Left ventricle myocardium superior (tissue), 1 donor: ENCODE data around the gene PADI3. TPM values are rescaled to one million over a fixed set of nuclear protein-coding genes. Genes with fewer than 3 reads are reported as not detected.

Experiments
- ATAC-seq: fragments of 200-7000 bp; cut with Tn5 transposase; one replicate; pipeline ENCODE4 v1.9.1; 2020; ENCODE audit warnings: mild to moderate bottlenecking, moderate library complexity
- DNase-seq: peaks from one replicate; pipeline ENCODE4 v3.0.0-alpha.2; 2020
- intact Hi-C: fragments of 100-400 bp; cut with micrococcal nuclease; formaldehyde crosslinking; loops from one replicate; pipeline ENCODE4 v1.11.0; 2022
- total RNA-seq: library from RNA; stranded (reverse); fragmentation: NEBNext Ultra II Directional; extraction: Animal tissue kit (Norgen Biotek cat#: 25700); gene quantifications from one replicate; pipeline ENCODE4 v1.2.1, GENCODE V29; 2021
- donor health status: DM: no; HTN: yes; CAD: no; lungs with severe emphysema.

The PADI3 gene
- total RNA-seq, 1 donor from 2014 or later, result not detected

- ATAC-seq, result no peak
- DNase-seq, result no peak
- intact Hi-C loops, result no loop called here
Measured at GRCh38 chr1:17213782-17214148, 35.1 kb upstream of the PADI3 start.

DNA sequence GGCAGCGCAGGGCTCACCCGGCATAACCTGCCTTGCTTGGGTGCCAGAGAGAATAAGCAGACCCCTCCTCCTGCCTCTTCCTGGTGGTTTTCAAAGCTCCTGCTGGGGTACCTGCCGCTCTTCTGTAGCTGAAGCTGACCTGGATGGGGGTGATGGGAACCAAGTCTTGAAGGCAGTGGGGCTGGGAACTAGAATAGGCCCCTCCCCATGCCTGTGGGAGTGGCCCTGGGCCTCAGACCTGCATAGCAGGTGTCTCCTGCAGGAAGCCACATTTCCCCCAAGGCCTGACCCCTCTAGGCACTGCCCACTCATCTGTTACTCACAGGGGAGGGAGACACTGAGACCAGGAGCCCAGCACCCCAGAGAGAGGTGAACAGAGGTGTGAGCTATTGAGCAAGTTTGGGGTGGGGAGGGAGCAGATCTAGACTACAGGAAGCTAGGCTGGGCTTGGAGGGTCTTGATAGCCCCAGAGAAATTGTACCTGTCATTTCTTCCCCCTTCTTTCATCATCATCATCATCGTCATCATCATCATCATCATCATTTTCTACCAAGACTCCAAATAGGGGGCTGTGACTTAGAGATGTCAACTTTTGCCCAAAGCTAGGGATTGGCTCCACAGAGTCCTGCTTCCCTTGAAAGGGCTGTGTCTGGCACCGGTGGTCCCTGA, 33.9 kb upstream of the PADI3 start:
- intact Hi-C loops, result no loop called here
- ATAC-seq, result no peak
- no peak for DNase-seq

- intact Hi-C loops, result no loop called here
- ATAC-seq, result no peak
- no peak for DNase-seq
Measured at GRCh38 chr1:17215545-17215890, 33.4 kb upstream of the PADI3 start.

- ATAC-seq, result no peak
- intact Hi-C loops, result no loop called here
- no peak for DNase-seq
Measured at GRCh38 chr1:17216078-17216477, 32.8 kb upstream of the PADI3 start.

DNA sequence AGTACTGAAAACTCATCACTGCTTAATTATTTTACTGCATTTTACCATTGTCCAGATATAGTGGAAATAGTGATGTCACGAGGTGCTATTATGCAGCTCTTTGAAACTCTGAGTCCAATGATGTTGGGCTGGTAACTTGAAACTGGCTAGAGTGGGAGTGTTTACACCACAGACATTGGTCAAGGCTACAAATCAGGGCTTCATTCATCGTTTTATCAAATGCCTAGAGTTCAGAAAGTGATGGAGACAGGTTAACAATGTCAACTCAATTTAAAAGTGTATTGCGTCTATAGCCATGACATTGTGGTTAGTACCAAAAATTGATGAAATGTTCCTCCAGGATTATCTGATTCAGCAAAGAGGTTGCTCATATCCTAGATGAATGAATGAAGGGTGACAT, 31.3 kb upstream of the PADI3 start:
- no peak for ATAC-seq
- intact Hi-C loops, result no loop called here
- no peak for DNase-seq

GRCh38 chr1:17218939-17219338, 30.0 kb upstream of the PADI3 start:
- intact Hi-C loops, result no loop called here
- DNase-seq, result no peak

GRCh38 chr1:17220287-17220686, 28.6 kb upstream of the PADI3 start:
- ATAC-seq (no peak), DNase-seq (no peak)
- intact Hi-C loops, result no loop called here

More at GRCh38 chr1:17218939-17219338, 30.0 kb upstream of the PADI3 start:
- no peak for ATAC-seq

DNA sequence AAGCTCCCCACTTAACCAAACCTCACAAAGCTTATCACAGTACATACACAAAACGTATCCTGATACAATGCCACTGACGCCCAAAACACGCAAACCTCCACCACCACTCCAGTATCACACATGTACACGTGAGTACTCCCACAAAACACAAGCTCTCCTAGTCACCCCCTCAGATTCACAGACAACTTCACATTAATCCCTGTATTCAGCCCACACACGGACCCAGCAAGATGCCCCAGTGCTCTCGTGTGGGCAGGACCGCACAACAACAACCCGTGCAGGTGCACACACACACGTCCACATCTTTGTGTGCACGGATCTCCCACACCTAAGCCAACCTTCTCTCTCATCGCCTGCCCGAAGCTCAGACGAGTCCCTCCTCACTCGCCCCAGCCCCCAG, 26.3 kb upstream of the PADI3 start:
- DNase-seq (no peak), ATAC-seq (no peak)
- intact Hi-C loops, result no loop called here

GRCh38 chr1:17224434-17224833, 24.5 kb upstream of the PADI3 start:
- ATAC-seq (no peak), DNase-seq (no peak)
- intact Hi-C loops, result no loop called here

DNA sequence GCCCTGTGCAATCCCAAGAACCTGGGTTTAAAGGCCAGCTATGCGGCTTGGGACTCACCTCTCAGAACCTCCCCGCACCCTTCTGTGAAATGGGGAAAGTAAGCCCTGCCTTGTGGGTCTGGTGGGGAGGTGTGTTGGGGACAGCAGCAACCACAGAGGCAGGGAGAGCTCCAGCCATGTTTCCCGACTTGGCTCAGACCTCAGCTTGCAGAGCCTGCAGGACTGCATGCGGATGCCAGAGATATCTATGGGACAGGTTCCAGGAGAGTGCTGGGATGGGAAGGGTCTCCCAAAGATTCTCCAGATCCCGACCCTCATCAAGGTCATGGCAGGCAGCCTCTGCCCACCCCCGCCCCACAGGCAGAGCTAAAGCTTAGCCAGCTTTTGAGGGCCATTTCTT, 23.8 kb upstream of the PADI3 start:
- intact Hi-C loops, result no loop called here
- no peak for DNase-seq
- ATAC-seq, result no peak

DNA sequence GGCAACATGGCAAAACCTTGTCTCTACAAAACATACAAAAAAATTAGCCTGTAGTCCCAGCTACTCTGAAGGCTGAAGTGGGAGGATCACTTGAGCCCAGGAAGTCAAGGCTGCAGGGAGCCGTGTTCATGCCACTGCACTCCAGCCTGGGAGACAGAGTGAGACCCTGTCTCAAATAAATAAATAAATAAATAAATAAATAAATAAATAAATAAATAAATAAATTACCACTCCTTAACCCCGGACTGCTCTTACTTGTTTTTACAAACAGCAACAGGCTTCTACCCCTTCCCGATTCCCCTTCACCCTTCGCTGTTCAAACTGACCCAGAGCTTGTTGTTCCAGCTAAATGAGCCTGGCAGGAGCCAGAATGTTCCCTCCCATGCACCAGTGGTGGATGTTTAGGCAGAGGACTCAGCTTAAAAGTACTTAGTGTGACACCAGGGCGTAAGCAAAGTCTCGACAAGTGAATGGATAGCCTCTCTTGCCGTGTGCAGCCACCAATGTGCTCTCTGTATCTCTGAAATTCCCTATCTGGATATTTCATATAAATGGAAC, 21.5 kb upstream of the PADI3 start:
- intact Hi-C loops, result no loop called here
- ATAC-seq, result no peak

GRCh38 chr1:17228619-17229018, 20.3 kb upstream of the PADI3 start:
- no peak for ATAC-seq
- no peak for DNase-seq

More for the DNA sequence above, 21.5 kb upstream of the PADI3 start:
- DNase-seq, result no peak

DNA sequence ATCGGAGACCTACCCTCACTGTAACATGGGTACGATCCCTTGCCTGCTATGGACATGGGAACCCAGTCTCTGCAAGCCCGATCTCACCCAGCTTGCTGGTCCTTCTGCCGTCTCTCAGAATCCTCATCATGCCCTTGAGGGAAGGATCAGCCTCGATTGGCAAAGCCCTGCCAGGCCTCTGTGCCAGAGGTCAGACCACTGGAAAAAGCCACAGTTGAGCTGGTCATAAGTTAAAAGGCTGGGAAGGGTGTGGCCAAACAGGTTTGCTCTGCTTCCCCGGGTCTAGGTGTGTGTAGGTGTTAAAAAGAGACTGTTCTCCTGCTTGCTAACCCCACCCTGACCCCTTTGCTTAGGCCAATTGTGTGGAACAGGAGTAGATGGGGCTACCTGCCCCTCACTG, 19.5 kb upstream of the PADI3 start:
- ATAC-seq, result no peak
- intact Hi-C loops, result no loop called here
- no peak for DNase-seq

More at GRCh38 chr1:17228619-17229018, 20.3 kb upstream of the PADI3 start:
- intact Hi-C loops, result no loop called here

- no peak for ATAC-seq
- no peak for DNase-seq
- intact Hi-C loops, result no loop called here
Measured at GRCh38 chr1:17230106-17230505, 18.8 kb upstream of the PADI3 start.

GRCh38 chr1:17230671-17231310, 18.1 kb upstream of the PADI3 start:
- intact Hi-C loops, result no loop called here
- ATAC-seq (no peak), DNase-seq (no peak)

DNA sequence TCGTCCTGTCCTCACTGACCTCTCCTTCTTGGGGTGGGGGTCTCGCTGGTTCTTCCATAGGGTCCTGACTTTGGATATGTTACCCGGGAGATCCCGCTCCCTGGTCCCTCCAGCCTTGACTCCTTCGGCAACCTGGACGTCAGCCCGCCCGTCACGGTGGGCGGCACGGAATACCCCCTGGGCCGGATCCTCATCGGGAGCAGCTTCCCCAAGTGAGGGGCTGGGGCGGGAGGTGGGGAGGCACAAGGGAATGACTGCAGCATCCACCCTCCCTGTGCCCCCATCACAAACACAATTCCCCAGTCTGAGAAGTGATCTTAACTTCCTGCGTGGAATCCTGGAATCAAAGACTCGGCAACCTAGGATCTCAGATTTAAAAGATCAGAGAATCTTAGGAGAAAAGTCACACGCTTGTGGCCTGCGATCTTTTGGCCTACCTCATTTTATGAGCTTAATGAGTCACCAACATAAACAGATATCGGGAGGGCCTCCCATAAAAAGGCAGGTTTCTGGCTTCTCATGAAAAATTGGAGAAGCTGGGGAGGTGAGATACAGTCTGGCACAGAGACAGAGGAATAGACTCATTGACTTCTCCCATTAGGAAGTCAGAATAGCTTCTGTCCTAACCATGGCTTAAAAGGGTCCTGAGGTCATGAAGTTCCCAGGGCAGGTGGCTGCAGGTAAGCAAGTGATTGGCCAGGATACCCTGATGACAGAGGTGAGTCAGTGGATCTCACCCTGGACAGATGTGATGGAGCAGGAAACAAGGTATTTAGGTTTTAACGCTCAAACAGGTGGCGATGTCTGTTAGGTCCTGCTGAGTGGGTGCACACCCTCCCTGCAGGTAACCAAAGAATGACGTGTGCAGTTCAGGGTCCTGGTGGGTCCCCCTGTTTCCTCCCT, 15.9 kb upstream of the PADI3 start:
- DNase-seq (no peak), ATAC-seq (no peak)
- intact Hi-C loops, result no loop called here

GRCh38 chr1:17233675-17234320, 15.1 kb upstream of the PADI3 start:
- intact Hi-C loops, result no loop called here
- DNase-seq (peak; percentile 46), ATAC-seq (peak; percentile 81)

- DNase-seq (no peak), ATAC-seq (no peak)
- intact Hi-C loops, result no loop called here
Measured at GRCh38 chr1:17234405-17234804, 14.5 kb upstream of the PADI3 start.

GRCh38 chr1:17235135-17235885, 13.6 kb upstream of the PADI3 start:
- intact Hi-C loops, result loop anchor here (5.0 kb wide), 1 partner anchor 178 kb away; no protein-coding TSS in a partner anchor
- no peak for ATAC-seq
- no peak for DNase-seq
